Tibial artery (tissue), 4 donors: ENCODE data around the gene ISOC2.

Source experiments
- DNase-seq, 2 donors: peaks; one replicate each; pipeline ENCODE4 v3.0.0-alpha.2; 2019
- H3K27ac ChIP-seq, 2 donors: fragments of 200-600 bp; sonication (generic) in 1 of 2; 1 replicate in 1 of 2; 2 replicates in 1 of 2; pipeline ENCODE4 v1.5.1; 2018 to 2019; ENCODE audit warnings: mild to moderate bottlenecking in 1 of 2
- H3K27me3 ChIP-seq, 2 donors: fragments of 200-600 bp; sonication (generic) in 1 of 2; one replicate each; pipeline versions ENCODE4 v1.5.1 to v1.6.0; 2016 to 2019
- H3K36me3 ChIP-seq, 3 donors: fragments of 200-600 bp; sonication (generic) in 2 of 3; one replicate each; pipeline ENCODE4 v1.5.1; 2016 to 2019; ENCODE audit warnings: mild to moderate bottlenecking in 2 of 3
- H3K4me1 ChIP-seq, 4 donors: fragments of 200-600 bp; sonication (generic) in 2 of 4; 1 replicate in 3 of 4; 2 replicates in 1 of 4; pipeline ENCODE4 v1.5.1; 2016 to 2019
- H3K4me3 ChIP-seq, 2 donors: fragments of 200-600 bp; sonication (generic) in 1 of 2; 1 replicate in 1 of 2; 2 replicates in 1 of 2; pipeline ENCODE4 v1.5.1; 2018 to 2019; ENCODE audit warnings: mild to moderate bottlenecking in 2 of 2
- H3K9me3 ChIP-seq, 3 donors: fragments of 200-600 bp; sonication (generic) in 1 of 3; one replicate each; pipeline ENCODE4 v1.5.1; 2016 to 2019
- intact Hi-C: fragments of 100-400 bp; cut with DNase I; formaldehyde crosslinking; loops from one replicate; pipeline ENCODE4 v1.15.0; 2023; ENCODE audit warnings: low total_unique reads
- TF ChIP-seq, protein P1 (sequence below), 2 experiments: fragments of 200-600 bp in 1 of 2; fragments of 450-650 bp in 1 of 2; IDR thresholded peaks; one replicate each; pipeline ENCODE4 v1.5.1; 2017 to 2019; ENCODE audit warnings: antibody characterized with exemption in 2 of 2, mild to moderate bottlenecking in 1 of 2, moderate library complexity in 1 of 2

Gene ISOC2

DNA sequence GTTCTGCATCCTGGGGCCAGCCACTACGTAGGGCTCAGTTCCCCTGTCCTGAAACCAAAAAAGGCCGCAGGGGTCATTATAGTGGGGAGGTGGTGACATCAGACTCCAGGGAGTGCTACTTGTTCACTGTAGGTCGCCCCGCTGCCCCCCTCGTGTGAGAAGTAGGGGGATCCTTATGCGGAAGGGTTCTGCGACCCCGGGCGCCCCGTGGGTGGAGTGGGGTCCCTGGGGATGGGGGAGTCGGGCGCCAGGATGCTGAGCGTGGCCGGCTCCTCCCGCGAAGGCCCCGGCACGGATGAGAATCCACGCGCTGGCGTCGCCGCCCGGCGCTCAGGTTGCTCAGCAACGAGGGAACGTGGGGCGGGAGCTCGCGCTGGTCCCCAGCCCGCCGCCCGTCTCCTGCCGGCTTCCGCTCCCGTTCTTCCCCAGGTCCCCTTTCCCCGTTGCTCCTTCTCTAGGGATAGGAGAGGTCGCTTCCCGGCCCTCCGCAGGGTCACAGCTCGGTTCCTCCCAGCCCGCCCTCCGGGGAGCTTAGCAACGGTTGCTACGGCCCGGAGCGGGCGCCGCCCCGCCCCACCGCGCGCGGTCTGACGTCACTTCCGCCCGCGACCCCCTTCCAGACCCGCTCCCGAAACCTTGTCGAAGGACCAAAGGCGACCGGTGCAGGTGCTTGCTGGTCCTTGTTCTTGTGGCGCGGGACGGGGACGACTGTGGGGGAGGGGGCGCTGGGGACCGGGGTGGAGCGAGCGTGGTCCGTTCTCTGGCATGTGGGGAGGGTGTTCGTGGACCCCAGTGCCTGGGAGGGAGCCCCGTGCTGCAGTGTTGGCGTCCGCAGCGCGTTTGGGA, 23.4 kb upstream of the ISOC2 start, which contains the start of gene NAT14:
Gene NAT14, plus strand, starts transcription at position 596 of the 846 bp plus-strand sequence. CDS start 521 bp downstream, outside the sequence.
- peaks cover 0 to 55% (median 35%) of the 10 kb centered on the region in 4 donors for H3K4me1 ChIP-seq
- peak within 1 kb of the TSS; percentile 47 to 55 for H3K4me3 ChIP-seq
- TF ChIP-seq, protein P1, sequence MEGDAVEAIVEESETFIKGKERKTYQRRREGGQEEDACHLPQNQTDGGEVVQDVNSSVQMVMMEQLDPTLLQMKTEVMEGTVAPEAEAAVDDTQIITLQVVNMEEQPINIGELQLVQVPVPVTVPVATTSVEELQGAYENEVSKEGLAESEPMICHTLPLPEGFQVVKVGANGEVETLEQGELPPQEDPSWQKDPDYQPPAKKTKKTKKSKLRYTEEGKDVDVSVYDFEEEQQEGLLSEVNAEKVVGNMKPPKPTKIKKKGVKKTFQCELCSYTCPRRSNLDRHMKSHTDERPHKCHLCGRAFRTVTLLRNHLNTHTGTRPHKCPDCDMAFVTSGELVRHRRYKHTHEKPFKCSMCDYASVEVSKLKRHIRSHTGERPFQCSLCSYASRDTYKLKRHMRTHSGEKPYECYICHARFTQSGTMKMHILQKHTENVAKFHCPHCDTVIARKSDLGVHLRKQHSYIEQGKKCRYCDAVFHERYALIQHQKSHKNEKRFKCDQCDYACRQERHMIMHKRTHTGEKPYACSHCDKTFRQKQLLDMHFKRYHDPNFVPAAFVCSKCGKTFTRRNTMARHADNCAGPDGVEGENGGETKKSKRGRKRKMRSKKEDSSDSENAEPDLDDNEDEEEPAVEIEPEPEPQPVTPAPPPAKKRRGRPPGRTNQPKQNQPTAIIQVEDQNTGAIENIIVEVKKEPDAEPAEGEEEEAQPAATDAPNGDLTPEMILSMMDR (IDR thresholded peaks at IDR 0.05): no peak
- peak within 1 kb of the TSS; percentile 60 to 86 for H3K27ac ChIP-seq
- no peaks in the 10 kb centered on the region for H3K9me3 ChIP-seq
- H3K36me3 ChIP-seq: peaks cover 11 to 32% (median 30%) of the 10 kb centered on the region in 3 donors
- DNase-seq: no peak
- peaks cover 0 to 61% of the 10 kb centered on the region in 2 donors for H3K27me3 ChIP-seq
- intact Hi-C loops: no loop called here

DNA sequence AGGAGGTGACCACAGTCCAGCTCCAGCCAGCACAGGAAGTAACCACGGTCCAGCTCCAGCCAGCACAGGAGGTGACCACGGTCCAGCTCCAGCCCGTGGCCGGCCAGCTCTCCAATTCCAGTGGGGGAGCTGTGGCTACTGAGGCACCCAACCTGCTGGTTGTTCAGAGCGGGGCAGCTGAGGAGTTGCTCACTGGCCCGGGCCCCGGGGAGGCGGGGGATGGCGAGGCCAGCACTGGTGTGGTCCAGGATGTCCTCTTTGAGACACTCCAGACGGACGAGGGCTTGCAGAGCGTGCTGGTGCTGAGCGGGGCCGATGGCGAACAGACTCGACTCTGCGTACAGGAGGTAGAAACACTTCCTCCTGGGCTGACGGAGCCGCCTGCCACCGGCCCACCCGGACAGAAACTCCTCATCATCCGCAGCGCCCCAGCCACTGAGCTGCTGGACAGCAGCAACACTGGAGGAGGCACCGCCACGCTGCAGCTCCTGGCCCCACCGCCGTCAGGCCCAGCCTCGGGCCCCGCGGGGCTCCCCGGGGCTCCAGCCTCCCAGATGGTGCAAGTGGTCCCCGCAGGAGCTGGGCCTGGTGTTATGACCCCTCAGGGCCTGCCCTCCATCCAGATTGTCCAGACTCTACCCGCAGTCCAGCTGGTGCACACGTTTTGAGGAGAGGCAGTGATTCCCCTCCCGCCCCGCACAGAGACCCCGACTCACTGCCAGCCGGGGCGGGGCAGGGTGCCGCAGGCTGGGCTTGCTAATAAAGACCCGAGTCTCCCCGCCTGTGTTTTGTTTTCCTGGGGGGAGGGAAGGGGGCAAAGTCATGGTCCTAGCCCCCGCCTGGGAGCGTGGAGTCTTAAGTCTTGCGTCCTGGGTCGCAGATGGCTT, 22.5 kb upstream of the ISOC2 start:
- Histone ChIP-seq H3K36me3 (peaks cover 11 to 35% (median 30%) of the 10 kb centered on the region in 3 donors), H3K27me3 (peaks cover 0 to 52% of the 10 kb centered on the region in 2 donors), H3K9me3 (no peaks in the 10 kb centered on the region), H3K4me3 (peak overlapping the region; percentile 47 to 55), H3K27ac (no peak overlapping the region), H3K4me1 (peaks cover 0 to 49% (median 33%) of the 10 kb centered on the region in 4 donors)
- intact Hi-C loops: no loop called here
- no peak for DNase-seq
- TF ChIP-seq, protein P1 (IDR thresholded peaks at IDR 0.05): no peak

DNA sequence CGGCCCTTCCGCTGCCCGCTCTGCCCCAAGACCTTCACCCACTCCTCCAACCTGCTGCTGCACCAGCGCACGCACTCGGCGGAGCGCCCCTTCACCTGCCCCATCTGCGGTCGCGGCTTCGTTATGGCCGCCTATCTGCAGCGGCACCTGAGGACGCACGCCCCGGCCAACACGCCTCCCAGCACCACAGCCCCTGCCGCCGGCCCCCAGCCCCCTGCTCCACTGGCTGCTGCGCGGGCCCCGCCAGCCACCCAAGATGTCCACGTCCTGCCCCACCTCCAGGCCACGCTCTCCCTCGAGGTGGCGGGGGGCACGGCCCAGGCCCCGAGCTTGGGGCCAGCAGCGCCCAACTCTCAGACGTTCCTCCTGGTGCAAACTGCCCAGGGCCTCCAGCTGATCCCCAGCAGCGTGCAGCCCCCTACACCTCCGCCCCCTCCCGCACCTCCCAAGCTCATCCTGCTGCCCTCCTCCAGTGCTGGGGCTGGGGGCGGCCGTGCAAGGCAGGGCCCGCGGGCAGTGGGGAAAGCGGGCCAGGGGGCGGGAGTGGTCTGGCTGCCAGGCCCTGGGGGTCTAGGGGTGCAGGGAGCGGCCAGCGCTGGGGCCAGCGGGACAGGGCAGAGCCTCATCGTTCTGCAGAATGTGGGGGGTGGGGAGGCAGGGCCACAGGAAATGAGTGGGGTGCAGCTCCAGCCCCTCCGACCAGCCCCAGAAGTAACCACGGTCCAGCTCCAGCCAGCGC, 21.7 kb upstream of the ISOC2 start:
- TF ChIP-seq, protein P1 (IDR thresholded peaks at IDR 0.05): no peak
- Histone ChIP-seq H3K36me3 (peaks cover 11 to 35% (median 30%) of the 10 kb centered on the region in 3 donors), H3K27me3 (peaks cover 0 to 51% of the 10 kb centered on the region in 2 donors), H3K4me1 (peaks cover 0 to 46% (median 32%) of the 10 kb centered on the region in 4 donors), H3K27ac (no peak overlapping the region), H3K9me3 (no peaks in the 10 kb centered on the region), H3K4me3 (no peak overlapping the region)
- intact Hi-C loops: no loop called here
- DNase-seq: no peak

DNA sequence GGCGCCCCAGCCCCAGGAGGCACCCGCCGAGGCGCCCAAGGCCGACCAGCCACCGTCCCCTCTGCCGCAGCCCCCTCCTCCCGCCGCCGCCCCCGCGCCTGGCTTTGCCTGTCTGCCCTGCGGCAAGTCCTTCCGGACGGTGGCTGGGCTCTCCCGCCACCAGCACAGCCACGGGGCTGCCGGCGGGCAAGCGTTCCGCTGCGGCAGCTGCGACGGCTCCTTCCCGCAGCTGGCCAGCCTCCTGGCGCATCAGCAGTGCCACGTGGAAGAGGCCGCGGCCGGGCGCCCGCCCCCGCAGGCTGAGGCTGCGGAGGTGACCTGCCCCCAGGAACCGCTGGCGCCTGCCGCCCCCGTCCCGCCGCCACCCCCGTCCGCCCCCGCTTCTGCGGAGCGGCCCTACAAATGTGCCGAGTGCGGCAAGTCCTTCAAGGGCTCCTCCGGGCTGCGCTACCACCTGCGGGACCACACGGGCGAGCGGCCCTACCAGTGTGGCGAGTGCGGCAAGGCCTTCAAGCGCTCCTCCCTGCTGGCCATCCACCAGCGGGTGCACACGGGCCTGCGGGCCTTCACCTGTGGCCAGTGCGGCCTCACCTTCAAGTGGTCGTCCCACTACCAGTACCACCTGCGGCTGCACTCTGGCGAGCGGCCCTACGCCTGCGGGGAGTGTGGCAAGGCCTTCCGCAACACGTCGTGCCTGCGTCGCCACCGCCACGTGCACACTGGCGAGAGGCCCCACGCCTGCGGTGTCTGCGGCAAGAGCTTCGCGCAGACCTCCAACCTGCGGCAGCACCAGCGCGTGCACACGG, 20.9 kb upstream of the ISOC2 start:
- Histone ChIP-seq H3K36me3 (peaks cover 11 to 35% (median 30%) of the 10 kb centered on the region in 3 donors), H3K27ac (no peak overlapping the region), H3K4me3 (no peak overlapping the region), H3K4me1 (peaks cover 0 to 46% (median 36%) of the 10 kb centered on the region in 4 donors), H3K9me3 (no peaks in the 10 kb centered on the region), H3K27me3 (peaks cover 0 to 47% of the 10 kb centered on the region in 2 donors)
- DNase-seq: no peak
- intact Hi-C loops: no loop called here
- TF ChIP-seq, protein P1 (IDR thresholded peaks at IDR 0.05): no peak
